Skin epidermis (tissue), 12 donors: ENCODE results near the gene SPON2.

ENCODE experiments used
- H3K27ac ChIP-seq, 21 experiments: fragments of 200-600 bp; sonication (generic) in 11 of 21; one replicate each; pipeline ENCODE4 v1.5.0; 2020; ENCODE audit warnings: mild to moderate bottlenecking in 3 of 21, inconsistent platforms in 2 of 21, moderate library complexity in 2 of 21
- H3K4me3 ChIP-seq, 7 experiments: fragments of 200-600 bp; sonication (generic) in 2 of 7; one replicate each; pipeline ENCODE4 v1.5.0; 2020; ENCODE audit warnings: inconsistent platforms in 2 of 7, mild to moderate bottlenecking in 2 of 7, moderate library complexity in 1 of 7

SPON2 gene

GRCh38 chr4:1177274-1178141 is 5.1 kb upstream of the SPON2 start:
- peak overlapping the region in 12 of 21 experiments; percentile 9 to 80 (median 43) for H3K27ac ChIP-seq
- H3K4me3 ChIP-seq: no peak overlapping the region

DNA sequence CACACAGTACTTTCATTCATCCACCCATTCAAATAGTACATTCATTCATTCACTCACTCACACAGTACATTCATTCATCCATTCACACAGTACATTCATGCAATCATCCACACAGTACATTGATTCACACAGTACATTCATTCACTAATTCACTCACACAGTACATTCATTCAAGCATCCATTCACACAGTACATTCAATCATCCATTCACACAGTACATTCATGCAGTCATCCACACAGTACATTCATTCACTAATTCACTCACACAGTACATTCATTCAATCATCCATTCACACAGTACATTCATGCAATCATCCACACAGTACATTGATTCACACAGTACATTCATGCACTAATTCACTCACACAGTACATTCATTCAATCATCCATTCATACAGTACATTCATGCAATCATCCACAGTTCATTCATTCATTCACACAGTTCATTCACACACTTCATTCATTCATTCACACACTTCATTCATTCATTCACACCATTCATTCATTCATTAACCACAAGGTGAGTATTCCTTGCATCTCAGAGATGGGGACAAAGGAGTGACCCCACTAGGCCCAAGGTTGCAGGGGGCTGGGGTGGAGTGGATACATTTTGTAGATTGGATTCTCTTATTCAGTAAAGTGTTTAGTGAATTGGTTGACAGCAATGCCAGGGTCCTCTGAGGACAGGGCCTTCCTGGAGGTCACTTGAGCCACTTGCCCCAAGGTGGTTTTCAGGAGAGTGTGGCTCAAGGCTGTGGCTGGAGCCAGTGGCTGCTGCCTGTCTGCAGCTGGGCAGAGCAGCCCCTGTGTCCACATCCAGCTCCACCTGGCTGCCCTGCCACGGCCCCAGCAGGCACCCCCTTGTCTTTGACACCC is 4.3 kb upstream of the SPON2 start:
- no peak overlapping the region for H3K4me3 ChIP-seq
- H3K27ac ChIP-seq: peak overlapping the region in 10 of 21 experiments; percentile 3 to 82 (median 43)

- H3K27ac ChIP-seq: peak overlapping the region in 9 of 21 experiments; percentile 4 to 82 (median 56)
Observed at GRCh38 chr4:1175635-1176229, 3.3 kb upstream of the SPON2 start.

GRCh38 chr4:1174941-1175634 is 2.7 kb upstream of the SPON2 start:
- Histone ChIP-seq H3K27ac (peak overlapping the region in 9 of 21 experiments; percentile 4 to 82 (median 56)), H3K4me3 (no peak overlapping the region)

More at GRCh38 chr4:1175635-1176229, 3.3 kb upstream of the SPON2 start:
- H3K4me3 ChIP-seq: no peak overlapping the region

GRCh38 chr4:1172971-1173757 is 781 bp upstream of the SPON2 start:
- peak overlapping the region in 1 of 7 experiments; percentile 22 for H3K4me3 ChIP-seq
- H3K27ac ChIP-seq: peak overlapping the region in 18 of 21 experiments; percentile 33 to 92 (median 73)

DNA sequence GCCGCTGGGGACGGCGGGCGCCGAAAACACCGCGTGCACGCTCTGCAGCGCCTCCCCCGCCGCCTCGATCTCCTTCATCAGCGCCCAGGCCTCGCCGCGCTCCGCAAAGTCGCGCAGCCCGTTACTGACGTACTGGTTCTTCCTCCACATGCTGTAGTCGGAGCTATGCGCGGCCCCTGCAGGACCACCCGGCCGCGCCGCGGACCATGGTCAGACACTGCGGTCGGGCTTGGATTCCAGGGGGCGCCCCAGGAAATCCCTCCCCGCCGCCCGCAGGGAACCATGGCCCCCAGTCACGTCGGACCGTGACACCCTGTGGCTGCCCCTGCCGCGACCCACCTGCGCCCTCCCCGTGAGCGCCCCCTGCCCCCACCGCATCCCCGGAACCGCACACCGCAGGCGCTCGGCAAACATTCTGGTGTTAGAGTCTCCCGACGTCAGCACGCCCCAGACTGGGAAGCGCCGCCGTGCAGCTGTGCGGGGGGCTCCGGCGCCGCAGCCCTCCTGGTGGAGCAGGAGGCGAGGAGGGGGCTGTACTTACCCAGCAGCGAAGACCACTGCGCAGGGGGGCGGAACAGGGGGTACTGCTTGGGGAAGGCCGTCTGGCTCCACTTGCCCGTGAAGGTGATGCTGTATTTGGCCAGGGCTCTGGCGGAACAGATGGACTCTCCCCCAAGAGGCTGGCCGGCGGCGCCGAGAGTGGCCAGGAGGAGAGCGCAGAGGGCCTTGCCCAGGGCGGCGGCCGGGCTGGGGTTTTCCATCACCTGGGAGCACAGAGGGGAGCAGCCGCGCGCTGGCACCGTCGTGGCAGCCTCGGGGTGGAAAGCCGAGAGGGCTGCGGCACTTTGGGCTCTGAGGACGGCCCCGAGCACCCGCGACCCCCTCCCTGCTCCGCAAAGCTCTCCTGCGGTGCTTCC is 814 bp downstream of the SPON2 start:
- Histone ChIP-seq H3K27ac (peak overlapping the region in 18 of 21 experiments; percentile 26 to 92 (median 75)), H3K4me3 (peak overlapping the region; percentile 26 to 55 (median 37))

GRCh38 chr4:1170976-1171310 is 1.4 kb downstream of the SPON2 start:
- H3K4me3 ChIP-seq: peak overlapping the region; percentile 26 to 55 (median 37)
- peak overlapping the region in 3 of 21 experiments; percentile 87 to 91 (median 87) for H3K27ac ChIP-seq

DNA sequence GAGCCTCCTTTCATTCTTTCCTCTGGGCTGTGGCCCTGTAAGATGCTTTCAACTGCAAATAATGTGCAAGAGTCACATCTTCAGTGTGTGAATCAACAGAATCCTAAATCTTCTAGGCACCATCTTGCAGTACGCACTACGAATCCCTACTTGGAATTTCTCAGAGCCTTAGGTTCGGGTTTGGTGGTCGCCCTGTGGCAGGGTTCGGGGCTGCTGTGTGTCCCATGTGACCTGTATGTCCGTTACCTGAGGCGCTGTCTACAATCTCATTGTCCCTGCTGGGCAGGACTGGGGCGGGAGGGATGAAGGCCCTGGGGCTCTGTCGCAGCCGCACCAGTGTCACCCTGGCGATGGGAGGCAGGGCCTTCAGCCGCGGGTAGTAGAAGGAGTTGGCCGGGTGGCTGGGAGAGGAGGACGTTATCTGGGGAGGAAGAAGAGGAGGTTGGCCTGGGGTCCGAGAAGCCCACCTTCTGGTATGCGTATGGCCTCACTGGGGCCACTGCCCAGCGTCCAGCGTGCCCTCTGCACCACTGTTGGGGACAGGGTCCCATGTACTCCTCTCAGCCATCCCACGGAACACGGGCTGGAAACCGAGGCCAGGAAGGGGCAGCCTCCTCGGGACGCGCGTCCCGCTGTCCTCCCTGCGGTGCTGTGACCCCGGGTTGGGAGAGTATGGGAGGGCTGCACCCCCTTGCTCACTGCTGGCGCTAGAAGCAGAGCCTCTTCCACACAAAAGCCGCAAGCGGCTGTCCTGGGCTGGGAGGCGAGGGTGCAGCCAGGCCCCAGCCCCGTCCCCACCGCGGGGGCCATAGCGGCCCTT is 2.0 kb downstream of the SPON2 start:
- H3K4me3 ChIP-seq: peak overlapping the region in 2 of 7 experiments; percentile 37 to 55
- H3K27ac ChIP-seq: peak overlapping the region in 2 of 21 experiments; percentile 87 to 91

DNA sequence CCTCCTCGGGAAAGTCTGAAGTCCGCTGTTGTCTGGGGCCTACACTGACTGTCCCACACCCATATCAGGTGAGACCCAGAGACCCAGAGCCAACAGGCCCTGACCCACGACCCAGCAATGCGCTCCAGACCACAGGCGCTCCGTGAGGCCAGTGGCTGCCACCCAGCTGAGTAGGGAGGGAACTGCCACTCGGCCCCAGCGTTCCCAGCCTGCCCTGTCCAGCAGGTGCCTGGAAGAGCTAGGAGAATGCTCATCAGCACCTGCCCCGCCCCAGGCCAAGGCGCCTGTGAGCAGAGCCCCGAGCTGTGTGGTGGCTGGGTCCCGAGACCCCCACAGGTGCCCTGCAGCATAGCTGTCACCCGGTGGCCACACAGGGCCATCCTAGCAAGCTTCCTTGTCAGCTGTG is 2.7 kb downstream of the SPON2 start:
- Histone ChIP-seq H3K27ac (peak overlapping the region in 2 of 21 experiments; percentile 87 to 91), H3K4me3 (peak overlapping the region in 2 of 7 experiments; percentile 37 to 55)

DNA sequence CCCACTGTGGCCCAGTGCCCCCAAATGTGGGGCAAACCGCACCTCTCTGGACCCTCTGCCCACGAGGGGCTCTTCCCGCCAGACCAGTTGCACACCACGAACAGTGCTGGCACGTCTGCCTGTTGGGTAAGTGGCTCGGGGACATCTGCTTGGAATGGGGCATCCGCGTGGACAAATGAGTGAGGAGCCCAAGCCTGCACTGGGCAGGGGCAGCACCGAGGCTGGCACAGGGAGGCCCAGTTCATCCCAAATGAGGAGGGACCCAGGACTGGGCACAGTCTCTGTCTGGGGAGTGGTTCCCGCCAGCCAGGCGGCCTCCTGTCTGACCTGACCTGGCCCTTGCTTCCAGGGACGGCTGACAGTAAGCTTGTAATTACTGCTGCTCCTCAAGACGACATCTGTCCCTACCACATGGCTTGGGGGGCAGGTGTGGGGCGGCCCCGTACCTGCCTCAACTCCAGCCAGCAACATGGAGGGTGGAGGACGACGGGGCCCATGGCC is 3.2 kb downstream of the SPON2 start:
- Histone ChIP-seq H3K27ac (peak overlapping the region in 2 of 21 experiments; percentile 87 to 91), H3K4me3 (peak overlapping the region in 2 of 7 experiments; percentile 37 to 55)

GRCh38 chr4:1168191-1169101 is 3.9 kb downstream of the SPON2 start:
- Histone ChIP-seq H3K4me3 (peak overlapping the region in 1 of 7 experiments; percentile 55), H3K27ac (peak overlapping the region in 2 of 21 experiments; percentile 87 to 91)

- peak overlapping the region; percentile 43 to 58 (median 53) for H3K4me3 ChIP-seq
- peak overlapping the region in 13 of 21 experiments; percentile 1 to 91 (median 50) for H3K27ac ChIP-seq
Observed at GRCh38 chr4:1167244-1167949, 5.0 kb downstream of the SPON2 start.

DNA sequence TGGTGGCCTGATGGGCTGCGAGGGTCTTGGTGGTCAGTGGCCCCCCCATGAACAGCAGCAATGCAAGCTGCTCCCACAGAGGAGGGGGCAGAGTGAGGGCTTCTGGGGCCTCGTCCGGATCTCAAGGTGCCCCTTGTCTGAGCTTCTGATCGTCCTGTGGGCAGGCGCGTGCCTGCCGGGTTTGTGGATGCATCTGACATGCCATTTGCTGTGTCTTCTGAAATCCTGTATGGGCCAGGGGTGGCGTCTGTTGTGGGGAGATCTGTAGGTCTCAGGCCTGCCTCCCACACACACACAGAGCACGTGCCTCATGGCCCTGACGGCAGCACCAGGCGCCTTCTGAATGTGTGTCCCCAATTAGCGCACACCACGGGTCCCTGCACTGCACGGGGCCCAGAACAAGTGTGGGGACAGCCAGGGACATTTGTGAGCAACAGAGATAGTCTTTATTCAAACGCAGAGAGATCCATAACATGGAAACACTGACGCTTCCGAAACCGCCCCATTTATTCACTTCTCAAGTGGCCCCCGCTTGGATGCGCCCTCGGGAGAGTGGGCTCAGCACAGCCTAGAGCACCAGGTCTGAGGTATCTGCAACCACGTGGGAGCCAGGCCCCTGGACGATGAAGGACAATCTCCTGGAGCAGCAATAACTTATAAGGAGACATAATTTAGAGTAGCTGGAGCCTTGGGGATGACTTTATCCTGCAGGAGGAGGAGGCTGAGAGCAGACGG is 5.7 kb downstream of the SPON2 start:
- H3K27ac ChIP-seq: peak overlapping the region in 4 of 21 experiments; percentile 26 to 91 (median 46)

More for the DNA sequence above, 5.7 kb downstream of the SPON2 start:
- peak overlapping the region in 6 of 7 experiments; percentile 43 to 58 (median 54) for H3K4me3 ChIP-seq
